Left renal cortex interstitium (tissue), 4 donors: ENCODE data around the gene NUP98. TPM values are rescaled to one million over a fixed set of nuclear protein-coding genes. Genes with fewer than 3 reads are reported as not detected.
A peak's percentile ranks its signal among the peaks of the same experiment; 100 is the strongest.

Source experiments
- DNase-seq, 4 donors: peaks; one replicate each; pipeline ENCODE4 v3.0.0-alpha.2; 2013; ENCODE audit warnings: low read depth in 4 of 4, low spot score in 2 of 4, missing footprints in 1 of 4
- polyA plus RNA-seq, 4 donors: library from polyadenylated mRNA; unstranded; fragments of 120-200 nt; gene quantifications; one replicate each; pipeline ENCODE4 v1.2.1, GENCODE V29; 2013; ENCODE audit not compliant: insufficient read length in 4 of 4

NUP98 gene
- polyA plus RNA-seq, 4 donors, result 57.0 to 74.6 (median 63.3) TPM

DNA sequence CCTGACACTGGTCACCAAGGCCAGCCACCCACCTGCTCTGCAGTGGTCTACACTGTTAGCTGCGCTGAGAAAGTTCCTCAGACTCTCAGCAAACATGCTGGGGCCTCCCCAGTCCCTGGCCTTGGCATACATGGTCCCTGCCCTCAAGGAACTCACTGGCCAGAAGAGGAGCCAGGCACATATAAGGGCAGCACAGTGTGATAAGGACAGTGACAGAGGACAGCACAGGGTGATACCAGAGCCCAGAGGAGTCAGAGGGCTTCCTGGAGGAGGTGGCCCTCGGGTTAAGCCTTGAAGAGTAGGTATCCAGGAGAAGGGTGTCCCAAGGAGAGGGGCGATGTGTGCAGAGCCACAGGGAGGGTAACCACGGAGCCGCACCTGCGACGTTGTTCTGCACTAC, 151.8 kb downstream of the NUP98 start:
- DNase-seq, result no peak

DNA sequence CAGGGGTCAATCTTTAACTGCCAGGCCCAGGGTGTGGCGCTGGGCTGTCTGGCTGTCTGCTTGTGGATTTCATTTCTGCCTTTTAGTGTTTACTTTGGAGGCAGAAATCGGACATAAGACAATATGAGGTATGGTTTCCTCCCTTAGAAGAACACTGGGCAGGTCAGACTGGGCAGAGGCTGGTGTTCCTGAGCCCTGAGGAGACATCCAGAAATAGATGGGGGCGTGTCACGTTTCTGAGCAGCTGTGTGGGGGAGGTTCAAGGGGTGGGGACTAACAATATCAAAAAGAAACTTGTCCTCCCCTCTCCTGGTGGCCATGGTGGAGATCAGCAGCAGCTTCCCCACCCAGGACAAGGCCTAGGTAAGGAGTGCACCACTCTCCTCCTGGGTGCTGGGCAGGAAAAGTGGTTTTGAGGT, 152.5 kb downstream of the NUP98 start, which contains the start of gene ART1:
ART1 (plus strand) TSS at position 312 of the 419 bp plus-strand sequence. CDS start 14,086 bp downstream, outside the sequence.
- no peak for DNase-seq

DNA sequence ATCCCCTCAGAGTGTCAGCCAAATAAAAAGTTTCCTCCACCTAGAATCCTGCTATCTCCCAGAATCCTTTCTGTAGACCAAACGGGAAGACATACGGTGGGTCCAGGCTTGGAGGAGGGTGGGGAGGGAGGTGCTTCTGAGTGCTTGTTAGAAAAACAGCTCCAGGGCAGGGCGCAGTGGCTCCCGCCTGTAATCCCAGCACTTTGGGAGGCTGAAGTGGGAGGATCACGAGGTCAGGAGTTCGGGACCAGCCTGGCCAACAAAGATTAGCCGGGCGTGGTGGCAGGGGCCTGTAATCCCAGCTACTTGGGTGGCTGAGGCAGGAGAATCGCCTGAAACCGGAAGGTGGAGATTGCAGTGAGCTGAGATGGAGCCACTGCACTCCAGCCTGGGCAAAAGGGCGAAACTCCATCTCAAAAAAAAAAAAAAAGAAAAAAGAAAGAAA, 154.2 kb downstream of the NUP98 start:
- DNase-seq, result peak in 1 of 4 donors; percentile 6

DNA sequence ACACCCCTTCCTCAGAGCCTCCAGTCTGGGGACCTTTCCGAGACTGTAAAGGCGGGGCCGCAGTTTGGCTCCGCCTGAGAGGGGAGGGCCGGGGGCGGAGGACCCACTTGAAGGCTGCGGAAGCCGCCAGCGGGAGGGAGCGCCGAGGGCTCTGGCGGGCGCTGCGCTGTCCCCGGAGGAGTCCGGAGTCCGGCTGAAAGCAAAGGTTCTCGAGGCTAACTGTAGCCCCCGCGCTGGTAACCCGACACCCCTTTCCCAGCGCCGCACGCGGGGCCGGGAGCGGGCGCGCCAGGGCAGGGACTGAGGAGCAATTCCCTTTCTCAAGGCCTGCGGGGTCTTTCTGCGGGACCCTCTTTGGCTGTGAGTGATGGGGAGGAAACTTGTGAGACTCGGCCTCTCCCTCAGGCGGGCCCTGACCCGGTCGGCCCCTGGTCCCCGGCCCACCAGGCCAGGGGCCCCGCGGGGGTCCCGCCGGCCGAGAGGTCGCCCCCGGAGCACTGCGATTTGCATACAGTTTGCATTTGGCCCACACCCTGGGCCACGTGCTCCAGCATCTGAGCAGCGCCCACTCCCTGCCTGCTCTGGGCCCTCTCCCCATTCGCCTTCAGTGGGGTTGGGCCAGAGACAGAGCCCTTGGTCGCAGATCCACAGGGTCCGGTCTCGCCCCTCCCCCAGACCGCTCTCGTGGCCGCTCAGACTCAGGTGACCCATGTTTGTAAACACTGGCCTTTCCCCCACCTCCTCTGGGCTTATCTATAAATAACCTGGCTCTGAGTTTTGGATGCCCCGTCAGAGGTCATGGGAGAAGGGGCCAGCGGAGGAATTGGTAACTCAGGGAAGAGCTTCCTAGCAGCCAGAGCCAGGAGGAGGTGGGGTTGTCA, 155.0 kb downstream of the NUP98 start:
- peak; percentile 64 to 82 (median 78) for DNase-seq

DNA sequence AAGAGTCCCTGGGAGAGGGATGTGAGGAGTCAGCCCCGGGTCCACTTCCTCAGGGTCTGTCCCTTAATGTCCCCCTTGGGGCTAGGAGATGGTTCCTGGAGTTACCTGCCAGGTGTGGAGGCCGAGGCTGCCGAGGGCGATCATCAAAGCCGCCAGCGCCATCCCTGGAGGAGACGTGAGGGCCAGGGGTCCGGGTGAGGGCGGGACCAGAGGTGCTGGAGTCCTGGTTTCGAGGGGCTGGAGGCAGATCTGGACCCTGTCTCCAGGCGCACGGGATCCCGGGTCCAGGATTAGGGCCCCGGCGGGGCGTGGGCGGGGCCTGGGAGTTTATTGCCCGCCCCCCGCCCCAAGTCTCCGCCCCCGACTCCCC, 155.7 kb downstream of the NUP98 start, which contains the start of gene ART5:
ART5 (minus strand) TSS at position 292 of the 370 bp plus-strand sequence; CDS start at position 162, 130 bp downstream.
- DNase-seq, result no peak

DNA sequence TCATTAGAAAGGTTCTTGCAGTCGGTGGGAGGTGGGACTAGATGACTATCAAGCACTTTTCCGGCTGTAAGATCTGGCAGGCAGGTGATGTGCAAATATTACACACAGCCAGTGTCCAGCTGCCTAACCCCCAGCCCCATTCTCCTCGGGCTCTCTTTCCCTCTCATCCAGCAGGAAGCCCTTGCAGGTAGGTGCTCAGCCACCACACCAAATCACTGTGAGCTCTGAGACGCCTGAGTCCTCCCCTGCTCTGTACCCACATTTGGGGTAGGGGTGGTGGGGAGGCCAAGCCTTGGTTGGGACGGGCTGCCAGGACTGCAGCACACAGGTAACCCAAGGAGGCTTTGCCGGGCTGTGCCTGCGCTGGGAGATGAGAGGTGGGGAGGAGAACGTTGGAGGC, 156.2 kb downstream of the NUP98 start:
- no peak for DNase-seq

- DNase-seq, result no peak
Observed at GRCh38 chr11:3639841-3640240, 157.5 kb downstream of the NUP98 start.

GRCh38 chr11:3638513-3638912, 158.8 kb downstream of the NUP98 start:
- no peak for DNase-seq

DNA sequence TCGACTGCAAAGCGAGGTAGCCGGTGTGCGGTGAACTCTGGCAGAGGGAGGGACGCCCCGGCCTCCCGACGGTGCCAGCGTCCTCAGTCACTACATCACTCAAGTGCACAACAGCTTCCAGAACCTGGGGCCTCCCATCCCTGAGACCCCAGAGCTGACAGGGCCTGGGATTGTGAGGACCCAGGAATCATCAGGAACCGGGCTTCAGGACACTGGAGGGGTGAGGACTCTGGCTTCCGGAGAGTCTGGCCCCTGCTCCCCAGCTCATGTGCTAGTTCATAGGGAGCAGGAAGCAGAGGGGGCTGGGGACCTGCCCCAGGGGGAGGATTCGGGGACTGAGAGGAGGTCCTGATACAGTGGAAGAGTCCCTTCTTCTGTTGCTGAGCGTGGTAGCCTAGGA, 160.2 kb downstream of the NUP98 start:
- DNase-seq, result no peak

GRCh38 chr11:3635641-3636375, 161.5 kb downstream of the NUP98 start:
- no peak for DNase-seq

DNA sequence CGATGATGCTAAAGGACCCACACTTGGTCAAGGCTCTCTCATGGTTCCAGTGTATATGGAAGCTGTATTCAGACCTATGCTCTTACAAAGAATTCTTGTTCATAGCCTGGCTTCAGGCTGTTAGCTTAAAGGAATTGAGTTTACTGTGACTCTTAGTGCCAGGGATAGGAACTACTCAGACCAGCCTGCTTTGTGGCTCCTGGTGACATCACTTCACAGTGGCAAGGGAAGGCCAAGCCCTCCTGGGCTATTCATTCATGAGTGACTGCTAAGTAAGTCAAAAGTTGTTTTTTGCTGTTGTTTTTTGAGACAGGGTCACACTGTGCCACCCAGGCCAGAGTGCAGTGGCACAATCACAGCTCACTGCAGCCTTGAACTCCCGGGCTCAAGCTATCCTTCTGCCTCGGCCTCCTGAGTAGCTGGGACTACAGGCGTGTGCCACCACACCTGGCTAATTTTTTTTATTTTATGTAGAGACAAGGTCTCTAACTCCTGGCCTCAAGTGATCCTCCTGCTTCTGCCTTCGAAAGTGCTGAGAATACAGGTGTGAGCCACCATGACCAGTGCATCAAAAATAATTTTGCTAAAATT, 165.2 kb downstream of the NUP98 start:
- no peak for DNase-seq

- DNase-seq, result no peak
Observed at GRCh38 chr11:3631331-3631730, 166.0 kb downstream of the NUP98 start.

GRCh38 chr11:3627291-3627690, 170.1 kb downstream of the NUP98 start:
- no peak for DNase-seq

DNA sequence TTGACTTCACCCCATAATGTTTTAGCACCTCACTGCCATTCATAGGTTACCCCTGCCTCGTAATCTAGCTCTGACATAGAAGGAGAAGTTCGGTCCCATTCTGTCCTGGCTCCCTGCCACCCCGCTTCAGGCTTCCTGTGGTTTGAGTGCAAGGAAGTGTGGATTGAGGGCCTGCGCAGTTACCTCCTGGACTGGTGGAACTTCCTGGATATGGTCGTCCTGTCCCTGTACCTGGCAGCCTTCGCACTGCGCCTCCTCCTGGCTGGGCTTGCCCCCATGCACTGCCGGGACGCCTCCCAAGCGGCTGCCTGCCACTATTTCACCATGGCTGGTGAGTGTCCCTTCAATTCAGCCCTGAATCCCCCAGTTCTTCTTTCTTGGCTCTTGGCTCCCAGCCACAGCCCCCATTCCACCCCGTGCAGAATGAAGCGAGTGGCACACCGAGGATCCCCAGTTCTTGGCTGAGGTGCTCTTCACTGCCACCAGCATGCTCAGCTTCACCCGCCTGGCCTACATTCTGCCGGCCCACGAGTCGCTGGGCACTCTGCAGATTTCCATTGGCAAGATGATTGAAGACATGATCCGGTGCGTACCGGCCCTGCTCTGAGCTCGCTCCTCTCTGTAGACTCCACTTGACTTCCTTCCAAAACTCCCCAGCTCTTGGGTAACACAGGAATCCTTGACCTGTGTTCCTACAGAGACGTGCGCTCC, 170.9 kb downstream of the NUP98 start:
- no peak for DNase-seq

Other genes with a start within 250 kb of the NUP98 start
- 1 to 10 TPM; 3.5 to 7.1 (median 4.1) TPM for gene ART5, start 155.6 kb downstream of the NUP98 start, polyA plus RNA-seq
- gene ART1, start 152.4 kb downstream of the NUP98 start, polyA plus RNA-seq, result under 1 TPM in 1 of 4 donors, not detected in 3; 0.18 TPM
- gene CHRNA10, start 126.2 kb downstream of the NUP98 start, polyA plus RNA-seq, result 1 to 10 TPM in 3 of 4 donors, under 1 TPM in 1; 0.61 to 3.7 (median 2.2) TPM
- 10 to 100 TPM; 32.8 to 54.7 (median 41.8) TPM for gene PGAP2, start 11.0 kb upstream of the NUP98 start, polyA plus RNA-seq
- 10 to 100 TPM; 21.9 to 32.7 (median 24.8) TPM for gene RHOG, start 43.4 kb upstream of the NUP98 start, polyA plus RNA-seq
- 10 to 100 TPM; 33.6 to 40.7 (median 37.5) TPM for gene STIM1, start 58.1 kb upstream of the NUP98 start, polyA plus RNA-seq